NCI-H345 treated with DMSO at 0.1 percent for 48 hours (cell line): ENCODE results near the gene TCF25.

Experiments used
- DNase-seq: peaks from one replicate; lab custom pipeline; 2025; ENCODE audit not compliant: unreplicated experiment; lab: John Stamatoyannopoulos, UW

Gene TCF25

DNA sequence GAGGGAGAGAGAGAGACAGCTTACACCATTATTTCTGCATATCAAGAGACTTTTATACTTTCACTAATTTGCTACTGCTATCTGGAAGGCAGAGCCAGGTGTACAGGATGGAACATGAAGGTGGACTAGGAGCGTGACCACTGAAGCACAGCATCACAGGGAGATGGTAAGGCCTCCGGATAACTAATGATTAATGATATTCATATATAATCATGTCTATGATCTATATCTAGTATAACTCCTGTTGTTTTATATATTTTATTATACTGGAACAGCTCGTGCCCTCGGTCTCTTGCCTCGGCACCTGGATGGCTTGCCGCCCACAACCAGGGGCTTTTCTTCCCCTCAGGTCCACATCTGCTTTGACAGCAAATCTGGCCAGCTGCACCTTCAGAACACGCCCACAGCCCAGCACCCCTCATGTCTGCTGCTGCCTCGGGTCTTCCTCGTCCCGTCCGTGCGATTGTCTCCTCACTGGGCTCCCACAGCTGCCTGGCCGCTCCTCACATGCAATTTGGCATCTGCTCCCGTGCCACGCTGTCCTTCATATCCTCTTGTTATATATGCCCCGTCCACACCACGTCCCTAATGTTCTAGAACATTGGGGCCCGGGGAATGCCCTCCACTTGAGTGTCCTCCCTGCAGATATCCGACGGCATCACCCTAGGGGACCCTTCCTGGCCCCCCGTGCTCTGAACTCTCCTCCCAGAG lies 64.9 kb downstream of the TCF25 start:
- DNase-seq = no peak

DNA sequence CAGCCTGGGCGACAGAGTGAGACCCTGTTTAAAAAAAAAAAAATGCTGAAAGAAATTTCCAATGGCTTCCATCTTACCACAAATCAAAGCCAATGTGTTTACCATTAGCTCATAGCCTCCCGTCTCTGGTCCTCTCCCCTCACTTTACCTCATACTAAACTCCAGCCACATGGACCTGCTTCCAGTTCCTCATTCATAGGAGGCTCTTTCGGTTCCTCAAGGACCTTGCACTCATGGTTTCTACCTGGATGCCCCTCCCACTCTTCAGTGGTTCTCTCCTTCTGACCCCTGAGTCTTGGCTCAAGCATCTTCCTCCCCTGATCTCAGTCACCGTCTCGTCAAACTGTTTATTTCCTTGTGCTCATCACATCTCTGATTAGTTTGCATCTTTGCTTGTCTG lies 71.4 kb downstream of the TCF25 start:
- DNase-seq = no peak

DNA sequence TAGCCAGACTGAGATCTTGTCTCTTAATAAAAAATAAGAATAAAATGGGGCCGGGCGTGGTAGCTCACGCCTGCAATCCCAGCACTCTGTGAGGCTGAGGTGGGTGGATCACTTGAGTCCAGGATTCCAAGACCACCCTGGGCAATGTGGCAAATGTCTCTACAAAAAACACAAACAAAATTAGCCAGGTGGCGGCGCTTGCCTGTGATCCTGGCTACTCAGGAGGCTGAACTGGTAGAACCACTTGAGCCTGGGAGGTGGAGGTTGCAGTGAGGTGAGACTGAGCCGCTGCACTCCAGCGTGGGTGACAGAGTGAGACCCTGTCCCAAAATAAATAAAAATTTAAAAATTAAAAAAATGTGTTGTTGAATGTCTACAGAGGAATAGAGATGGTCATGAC lies 72.3 kb downstream of the TCF25 start:
- DNase-seq = no peak

DNA sequence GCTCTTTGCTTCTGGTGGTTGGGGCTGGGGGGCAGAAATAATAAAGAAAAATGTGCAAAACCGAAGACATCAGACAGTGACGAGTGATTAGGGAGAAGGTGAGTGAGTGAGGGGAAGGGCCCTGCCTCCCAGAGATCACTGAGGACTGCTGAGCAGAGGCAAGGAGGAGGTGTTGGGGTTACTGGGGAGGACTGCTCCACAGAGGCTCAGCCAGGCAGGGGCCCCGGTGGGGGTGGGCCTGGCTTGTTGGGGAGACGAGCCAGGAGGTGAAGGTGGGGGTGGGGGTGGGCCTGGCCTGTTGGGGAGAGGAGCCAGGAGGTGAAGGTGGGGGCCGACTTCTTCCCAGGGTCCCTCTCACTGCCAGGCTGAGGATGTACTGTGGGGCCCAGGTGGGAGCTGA lies 73.1 kb downstream of the TCF25 start:
- DNase-seq = no peak

DNA sequence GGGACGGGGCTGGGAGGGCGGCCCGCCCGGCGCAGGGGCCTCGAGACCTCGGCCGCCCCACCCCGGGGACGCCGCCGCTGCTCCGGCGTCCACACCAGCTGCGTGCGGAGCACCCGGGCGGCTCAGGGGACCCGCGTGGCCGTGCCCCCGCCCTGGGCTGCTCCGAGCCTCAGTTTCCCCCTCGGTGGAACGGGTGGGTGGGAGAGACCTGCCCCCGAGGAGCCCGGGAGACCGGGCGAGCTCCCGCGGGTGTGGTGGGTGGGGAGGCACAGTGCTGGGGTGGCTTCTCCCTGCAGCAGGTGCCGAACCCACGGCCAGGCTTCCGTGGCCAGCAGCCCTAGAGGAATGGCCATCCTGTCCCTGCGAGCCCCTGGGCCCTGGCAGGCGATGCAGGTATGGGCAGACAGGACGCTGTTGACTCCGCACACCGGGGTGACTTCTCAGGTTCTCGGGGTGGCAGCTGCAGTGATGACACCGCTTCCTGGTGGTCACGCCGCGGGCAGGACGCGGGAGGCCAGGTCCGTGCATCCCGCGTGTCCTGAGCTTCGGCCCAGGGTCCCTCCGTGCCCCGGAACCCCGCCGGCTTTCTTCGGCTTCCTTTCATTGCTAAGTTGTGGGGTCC lies 75.8 kb downstream of the TCF25 start:
- DNase-seq = no peak

DNA sequence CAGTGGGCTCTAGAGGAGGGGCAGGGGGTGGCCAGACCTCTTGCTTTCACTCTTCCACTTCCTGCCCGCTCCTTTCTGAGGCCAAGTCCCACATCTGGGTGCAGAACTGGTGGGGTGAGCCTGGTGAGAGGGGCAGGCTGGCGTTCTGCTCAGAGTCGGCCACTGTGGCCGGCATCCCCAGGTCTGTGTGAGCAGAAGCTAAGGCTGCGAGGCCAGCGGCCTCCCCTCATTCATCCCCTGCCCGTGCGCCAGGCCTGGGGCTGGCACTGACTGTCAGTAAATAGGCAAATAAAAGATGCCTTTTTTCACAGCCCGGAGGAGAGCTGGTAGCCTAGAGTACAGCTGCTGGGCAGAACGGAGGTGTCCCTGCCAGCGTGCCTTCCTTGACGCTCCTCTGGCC lies 76.4 kb downstream of the TCF25 start:
- no peak for DNase-seq

DNA sequence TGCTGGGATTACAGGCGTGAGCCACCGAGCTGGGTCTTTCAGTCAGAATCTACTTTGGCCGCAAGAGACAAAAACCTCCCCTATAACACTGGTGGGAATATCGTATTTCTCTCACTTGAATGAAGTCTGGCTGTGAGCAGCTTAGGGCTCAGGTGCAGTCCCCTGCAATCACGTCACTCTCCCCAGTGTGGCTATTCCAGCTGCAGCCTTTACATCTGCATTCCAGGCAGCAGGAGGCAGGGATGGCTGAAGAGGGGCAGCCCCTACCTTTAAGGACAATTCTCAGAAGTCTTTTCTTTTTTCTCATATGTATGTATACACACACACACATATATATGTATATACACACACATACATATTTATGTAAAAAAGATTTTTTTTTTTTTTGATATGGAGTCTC lies 78.1 kb downstream of the TCF25 start:
- no peak for DNase-seq

DNA sequence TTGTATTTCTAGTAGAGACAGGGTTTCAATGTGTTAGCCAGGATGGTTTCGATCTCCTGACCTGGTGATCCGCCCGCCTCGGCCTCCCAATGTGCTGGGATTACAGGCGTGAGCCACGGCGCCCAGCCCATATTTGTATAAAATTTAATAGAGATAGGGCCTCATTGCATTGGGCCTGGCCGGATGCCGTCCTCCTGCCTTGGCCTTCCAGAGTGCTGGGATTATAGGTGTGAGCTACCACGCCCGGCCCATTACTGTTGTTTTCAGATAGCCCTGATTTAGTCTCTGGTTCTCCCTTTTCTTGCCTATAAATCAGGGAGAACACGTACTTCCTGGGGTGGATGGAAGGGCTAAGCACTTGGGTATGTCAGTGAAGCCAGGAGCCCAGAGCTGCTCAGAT lies 78.7 kb downstream of the TCF25 start:
- DNase-seq = no peak

DNA sequence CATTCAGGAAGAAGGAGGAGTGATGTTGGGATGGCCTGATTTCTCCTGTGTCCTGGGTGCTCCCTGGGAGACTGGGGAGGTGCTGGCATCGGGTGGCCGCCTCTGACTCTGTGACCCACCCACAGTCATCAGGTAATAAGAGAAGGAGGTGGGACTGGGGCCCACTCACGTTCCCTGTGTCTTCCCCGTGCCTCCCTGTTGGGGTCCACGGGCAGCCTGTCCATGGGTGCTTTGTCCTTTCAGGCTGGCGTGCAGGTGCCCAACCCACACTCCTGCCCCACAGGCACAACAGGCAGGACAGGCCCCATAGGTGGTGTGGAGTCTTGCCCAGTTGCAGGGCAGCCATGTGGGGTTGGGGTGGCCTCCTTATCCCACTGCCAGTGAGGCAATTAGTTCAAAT lies 79.2 kb downstream of the TCF25 start:
- no peak for DNase-seq

DNA sequence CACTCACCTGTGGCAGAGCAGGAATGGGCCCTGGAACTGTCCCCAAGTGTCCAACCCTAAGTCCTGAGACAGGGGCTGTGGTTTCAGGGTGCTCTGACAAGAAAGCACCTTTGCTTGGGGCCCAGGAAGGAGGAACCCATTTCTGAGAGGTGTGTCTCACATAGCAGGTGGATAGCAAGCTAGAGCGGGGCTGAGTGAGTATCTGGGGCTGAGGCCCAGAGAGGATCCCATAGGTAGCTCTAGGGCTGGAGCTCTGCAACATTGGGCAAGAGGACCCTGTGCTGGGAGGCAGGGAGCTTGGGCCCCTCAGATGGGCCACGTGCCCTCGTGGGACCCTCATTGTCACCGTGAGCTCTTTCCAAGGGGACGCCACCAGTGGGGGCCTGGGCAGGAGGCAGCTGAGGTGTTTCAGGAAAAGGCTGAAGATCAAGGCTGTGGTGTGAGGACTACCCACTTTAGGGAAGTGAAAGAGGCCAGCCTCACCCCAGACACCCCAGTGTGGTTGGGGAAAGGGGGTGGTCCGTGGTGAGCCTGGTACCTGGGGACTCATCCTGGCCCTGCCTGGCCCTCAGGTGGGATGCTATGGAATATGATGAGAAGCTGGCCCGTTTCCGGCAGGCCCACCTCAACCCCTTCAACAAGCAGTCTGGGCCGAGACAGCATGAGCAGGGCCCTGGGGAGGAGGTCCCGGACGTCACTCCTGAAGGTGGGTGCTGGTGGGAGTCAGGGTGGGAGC lies 80.4 kb downstream of the TCF25 start:
- DNase-seq = no peak

DNA sequence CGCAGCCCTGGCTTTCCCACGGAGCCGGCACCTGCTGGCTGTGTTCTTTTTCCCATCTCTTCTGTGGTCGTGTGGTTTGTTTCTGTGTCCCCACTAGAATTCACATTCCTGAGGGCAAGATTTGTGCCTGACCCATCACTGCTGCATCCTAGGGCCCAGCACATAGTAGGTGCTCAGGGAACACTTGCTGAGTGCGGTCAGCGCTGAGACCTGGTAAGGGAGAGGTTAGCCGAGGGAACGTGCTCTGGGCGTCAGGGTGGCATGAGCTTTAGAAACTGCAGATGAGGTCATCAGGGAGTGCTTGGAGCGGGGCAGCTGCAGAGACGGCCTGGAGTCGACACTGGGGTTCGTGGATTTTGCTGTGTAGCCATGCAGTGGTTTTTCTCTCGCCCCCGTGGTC lies 81.1 kb downstream of the TCF25 start:
- DNase-seq = no peak

DNA sequence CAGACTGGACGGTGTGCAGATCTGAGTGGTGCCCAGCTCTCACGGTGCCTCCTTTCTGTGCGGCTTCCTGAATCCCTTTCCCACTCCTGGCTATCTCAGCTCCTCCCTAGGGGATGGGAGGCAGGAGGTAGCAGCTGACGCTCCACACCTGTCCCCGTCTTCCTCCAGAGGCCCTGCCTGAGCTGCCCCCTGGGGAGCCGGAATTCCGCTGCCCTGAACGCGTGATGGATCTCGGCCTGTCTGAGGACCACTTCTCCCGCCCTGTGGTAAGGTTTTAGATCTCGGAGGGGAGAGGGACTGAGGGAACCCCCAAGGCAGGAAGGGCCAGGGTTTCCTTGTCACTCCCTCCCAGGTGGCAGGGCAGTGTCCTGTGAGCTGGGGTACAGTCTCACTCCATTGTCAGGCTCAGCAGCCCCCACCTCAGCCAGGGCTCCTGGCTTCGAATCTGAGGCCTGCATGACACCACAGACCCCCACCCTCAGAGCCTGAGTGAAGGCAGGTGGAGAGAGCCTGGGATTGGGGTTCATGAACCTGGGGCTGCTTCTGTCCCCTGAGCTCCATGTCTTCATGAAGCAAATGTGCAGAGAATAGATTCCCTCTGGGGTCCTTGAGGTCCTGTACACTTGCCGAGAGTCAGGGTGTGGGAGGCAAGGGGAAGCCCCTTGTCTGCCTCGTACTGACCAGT lies 81.8 kb downstream of the TCF25 start:
- DNase-seq = no peak

DNA sequence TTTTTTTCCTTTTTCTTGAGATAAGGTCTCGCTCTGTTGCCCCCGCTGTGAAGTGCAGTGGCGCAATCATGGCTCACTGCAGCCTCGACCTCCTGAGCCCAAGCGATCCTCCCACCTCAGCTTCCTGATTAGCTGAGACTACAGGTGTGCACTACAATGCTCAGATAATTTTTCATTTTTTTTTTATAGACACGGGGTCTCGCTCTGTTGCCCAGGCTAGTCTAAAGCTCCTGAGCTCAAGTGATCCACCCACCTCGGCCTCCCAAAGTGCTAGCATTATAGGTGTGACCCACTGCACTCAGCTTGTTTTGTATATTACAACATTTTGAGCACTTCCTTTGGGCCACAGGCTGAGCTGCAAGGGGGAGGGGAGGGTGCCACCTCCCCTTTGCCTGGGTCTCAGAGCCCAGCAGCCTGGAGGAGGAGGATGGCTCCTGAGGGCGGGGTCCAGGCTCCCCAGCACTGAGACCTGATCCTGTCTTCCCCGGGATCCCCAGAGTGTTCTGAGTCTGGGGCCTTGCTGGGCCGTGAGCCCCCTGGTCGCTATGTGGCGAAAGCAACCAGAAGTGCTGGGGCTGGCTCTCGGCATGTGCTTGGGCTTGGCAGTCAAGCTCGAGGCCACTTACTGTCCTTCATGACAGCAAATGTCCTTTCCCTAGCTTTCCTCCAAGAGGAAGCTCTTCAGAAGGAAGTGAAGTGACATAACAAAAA lies 83.3 kb downstream of the TCF25 start:
- DNase-seq = no peak

DNA sequence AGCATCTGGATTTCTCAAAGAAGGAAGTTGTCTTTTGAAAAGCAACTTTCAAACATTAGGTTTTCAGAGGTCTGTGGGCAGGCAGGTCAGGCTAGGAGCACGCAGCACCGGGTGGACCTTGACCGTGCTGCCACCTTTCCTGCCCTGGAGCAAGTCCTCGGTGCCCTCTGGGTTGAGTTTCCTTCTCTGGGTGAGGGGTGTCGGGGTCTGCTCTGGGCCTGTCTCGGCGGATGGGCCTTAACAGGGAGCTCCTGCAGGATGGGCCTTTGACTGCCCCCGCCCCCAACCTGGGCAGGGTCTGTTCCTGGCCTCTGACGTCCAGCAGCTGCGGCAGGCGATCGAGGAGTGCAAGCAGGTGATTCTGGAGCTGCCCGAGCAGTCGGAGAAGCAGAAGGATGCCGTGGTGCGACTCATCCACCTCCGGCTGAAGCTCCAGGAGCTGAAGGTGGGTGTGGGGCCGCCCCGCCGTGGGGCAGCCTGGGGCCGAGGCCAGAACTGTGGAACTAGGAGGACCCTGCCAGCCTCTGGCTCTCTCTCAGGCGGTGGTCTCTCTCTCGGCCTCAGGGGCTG lies 83.9 kb downstream of the TCF25 start:
- no peak for DNase-seq

DNA sequence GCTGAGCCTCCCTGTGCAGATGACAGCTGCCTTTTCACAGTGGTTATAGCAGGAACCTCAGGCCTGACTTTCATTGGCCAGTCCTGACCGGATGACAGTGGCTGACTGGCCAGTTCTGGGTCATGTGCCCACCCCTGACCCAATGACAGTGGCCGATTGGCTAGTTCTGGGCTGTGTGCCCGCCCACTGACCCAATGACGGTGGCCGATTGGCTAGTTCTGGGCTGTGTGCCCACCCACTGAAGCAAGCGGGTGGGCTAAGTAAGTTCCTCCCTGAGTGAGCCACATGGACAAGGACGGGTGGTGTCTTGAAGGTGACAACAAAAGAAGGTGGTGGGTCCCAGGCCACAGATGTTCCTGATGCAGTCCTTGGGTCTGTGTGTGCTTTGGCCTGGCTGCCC lies 84.7 kb downstream of the TCF25 start:
- no peak for DNase-seq

DNA sequence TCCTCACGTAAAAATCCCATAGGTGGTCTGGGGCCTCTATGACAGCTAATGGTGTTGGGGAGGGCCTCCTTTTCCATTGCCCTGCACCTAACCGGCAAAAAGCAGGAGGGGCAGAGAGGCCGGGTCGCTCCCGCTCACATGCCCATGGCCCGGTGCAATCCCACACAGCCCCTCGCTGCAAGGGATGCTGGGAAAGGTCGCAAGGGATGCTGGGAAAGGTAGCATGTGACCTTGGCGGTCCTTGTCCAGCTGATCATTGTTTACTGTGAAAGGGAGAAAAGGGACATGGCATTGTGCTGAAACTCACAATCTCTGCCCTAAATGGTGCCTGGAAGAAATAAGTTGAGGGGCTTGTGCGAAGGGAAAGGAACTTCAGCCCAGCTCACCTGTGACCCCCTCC lies 85.2 kb downstream of the TCF25 start:
- DNase-seq = no peak

DNA sequence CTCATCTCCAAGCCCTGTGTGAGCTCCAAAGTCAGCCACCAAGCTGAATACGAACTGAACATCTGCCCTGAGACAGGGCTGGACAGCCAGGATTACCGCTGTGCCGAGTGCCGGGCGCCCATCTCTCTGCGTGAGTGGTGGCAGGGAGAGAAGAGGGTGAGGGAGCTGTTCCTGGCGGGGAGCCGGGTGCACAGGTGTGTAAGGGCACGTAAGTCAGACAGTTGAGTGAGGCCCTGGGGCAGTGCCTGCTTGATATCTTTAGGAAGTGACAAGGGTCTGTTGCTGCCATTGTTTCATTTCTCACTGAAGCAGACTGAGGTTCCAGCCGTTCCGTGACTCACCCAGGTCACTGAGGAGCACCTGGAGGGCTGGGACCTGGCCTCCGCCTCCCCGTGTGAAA lies 87.6 kb downstream of the TCF25 start:
- no peak for DNase-seq
